Femur (tissue), 1 donor: ENCODE data around the gene GRIFIN.
A peak's percentile ranks its signal among the peaks of the same experiment; 100 is the strongest.

ENCODE experiments used
- DNase-seq: peaks from one replicate; pipeline ENCODE4 v3.0.0-alpha.2; 2017

Gene GRIFIN, protein sequence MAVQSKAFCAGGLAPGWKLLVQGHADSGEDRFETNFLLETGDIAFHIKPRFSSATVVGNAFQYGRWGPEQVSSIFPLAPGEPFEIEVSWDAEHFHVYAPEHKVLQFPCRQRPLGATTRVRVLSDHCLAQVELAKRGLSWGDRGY

DNA sequence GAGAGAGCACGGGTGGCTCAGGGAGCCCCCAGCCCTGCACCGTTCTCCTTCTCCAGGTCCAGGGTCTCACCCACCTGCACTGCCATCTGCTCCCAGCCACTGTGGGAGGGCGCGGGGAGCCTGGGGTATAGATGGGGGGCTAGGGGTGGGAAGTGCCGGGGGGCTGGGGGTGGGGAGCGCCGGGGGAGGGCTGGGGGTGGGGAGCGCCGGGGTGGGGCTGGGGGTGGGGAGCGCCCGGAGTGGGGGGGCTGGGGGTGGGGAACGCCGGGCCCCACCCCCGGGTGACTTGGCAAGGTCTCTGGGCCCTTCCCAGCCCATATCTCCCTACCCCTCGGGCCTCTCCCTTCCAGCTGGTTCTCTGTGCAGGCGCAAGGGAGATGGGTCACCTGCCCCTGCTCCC lies at the start of gene GRIFIN:
TSS of gene GRIFIN (minus strand) at position 101 of the 400 bp plus-strand sequence. CDS start at position 86, 15 bp downstream.
- no peak for DNase-seq

DNA sequence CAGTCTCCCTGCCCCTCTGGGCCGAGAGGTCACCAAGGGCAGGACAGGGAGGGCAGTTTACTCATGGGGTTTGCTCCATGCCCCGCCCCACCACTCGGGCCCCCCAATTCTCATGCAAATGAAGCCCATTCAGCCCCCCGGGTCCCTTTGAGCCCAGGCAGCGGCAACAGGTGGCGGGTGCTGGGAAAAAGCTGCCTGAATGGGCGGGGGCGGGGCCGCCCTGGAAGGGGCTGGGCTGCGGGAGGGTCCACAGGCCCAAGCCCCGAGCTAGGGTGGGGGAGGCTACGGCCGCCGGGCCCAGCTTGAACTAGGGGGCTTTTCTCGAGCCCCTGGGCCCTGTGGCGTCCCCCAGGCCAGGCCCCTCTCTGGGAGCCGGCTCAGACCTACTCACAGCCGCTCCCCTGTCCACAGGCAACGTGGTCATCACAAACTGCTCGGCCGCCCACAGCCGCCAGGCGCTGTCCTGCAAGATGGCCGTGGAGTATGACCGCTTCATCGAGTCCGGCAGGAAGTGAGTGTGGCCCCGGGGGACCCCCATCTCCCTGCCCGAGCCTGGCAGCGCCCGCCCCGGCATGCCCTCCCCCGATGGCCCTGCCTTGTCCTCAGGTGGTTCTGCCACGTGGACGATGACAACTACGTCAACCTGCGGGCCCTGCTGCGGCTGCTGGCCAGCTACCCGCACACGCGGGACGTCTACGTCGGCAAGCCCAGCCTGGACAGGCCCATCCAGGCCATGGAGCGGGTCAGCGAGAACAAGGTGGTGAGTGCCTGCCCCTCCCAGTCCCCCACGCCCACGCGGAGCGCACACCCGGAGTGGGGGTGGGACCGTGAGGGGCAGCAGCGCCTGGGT lies 48.8 kb upstream of the GRIFIN start:
- DNase-seq, result no peak

DNA sequence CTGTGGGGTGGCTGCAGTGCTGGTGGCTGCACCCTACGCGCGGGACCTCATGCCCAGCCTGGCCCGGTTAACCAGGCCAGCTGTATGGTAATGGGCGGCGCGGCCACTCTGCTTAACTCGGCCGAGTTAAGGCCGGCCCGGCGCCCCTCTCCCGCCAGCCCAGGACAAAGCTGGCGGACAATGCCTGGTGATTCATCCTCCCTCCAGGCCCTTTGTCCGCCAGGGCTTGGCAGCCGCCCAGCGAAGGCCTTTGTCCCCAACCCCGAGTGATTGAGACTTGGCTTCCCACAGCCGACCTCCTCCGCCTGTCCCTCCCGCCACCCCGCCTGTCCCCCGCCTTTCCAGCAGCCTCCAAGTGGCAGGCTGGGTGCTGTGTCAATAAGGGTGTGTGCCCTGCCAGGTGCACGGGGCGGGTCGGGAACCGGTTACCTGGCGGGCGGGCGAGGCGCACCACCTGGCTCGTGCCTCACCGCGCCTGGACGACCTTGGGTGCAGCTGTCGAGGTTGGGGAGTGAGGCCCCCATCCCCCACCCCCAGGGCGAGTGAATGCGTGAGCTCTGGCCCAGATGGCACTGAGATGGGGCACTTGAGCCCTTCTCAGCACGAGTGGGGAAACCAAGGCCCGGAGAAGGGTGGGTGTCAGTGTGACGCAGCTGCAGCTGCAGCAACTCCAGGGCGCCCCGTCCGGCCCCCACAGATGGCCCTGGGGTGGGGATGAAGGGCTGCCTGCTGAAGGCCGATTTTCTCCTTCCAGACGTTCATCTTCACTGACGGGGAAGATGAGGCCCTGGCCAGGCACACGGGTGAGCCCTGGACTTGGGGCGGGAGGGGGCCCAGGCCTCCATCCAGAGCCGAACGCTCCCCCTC lies 48.0 kb upstream of the GRIFIN start:
- DNase-seq, result peak; percentile 77

DNA sequence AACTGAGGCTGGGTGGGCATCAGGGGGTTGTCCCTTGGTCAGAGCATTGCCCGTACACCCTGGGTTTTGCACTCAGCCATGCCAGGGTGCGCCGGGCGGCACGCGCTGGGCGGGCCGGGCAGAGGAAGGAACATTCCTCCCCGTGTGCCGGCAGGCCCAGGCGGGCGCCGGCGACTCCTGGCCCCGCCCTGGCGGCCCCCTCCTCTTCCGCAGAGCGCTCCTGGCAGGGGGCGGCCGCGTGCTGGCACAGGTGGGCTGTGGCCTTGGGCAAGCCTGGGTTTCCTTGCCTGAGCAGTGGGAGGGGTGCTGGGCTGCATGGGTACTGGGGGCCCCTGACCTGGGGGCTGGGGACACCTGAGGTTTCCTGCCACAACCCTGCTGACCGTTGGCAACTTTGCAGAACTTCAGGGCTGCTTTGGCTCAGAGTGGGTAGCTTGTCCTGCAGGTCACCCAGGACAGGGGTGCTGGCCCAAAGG lies 47.3 kb upstream of the GRIFIN start:
- no peak for DNase-seq

DNA sequence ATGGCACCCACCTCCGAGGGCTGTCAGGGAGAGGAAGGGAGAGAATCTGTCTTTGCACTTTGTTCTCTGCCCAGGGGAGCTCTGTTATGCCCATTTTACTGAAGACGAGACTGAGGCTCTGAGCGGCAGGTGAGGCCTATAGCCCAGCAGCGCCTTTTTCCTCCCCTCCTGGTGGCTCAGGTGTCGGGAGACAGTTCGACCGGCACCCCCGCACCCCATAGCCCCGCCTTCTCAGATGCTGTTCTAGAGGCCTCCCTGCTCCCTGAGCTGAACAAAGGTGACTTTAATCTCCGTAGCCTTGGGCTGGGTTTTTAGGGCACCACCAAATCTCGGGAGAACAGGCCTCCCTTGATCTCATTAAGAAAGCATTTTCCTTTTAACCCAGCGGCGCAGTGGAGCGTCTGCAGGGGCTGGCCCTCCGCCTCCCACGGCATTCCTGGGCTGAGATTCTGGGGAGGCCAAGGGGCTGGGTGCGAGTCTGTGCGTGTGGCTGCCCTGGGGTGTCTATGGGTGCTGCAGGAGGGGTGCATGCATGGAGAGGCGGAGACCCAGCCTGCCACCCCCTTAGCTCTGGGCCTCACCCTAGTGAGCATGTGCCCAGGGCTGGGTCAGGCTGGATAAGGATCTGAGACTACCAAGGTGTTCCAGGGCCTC lies 46.7 kb upstream of the GRIFIN start:
- no peak for DNase-seq

DNA sequence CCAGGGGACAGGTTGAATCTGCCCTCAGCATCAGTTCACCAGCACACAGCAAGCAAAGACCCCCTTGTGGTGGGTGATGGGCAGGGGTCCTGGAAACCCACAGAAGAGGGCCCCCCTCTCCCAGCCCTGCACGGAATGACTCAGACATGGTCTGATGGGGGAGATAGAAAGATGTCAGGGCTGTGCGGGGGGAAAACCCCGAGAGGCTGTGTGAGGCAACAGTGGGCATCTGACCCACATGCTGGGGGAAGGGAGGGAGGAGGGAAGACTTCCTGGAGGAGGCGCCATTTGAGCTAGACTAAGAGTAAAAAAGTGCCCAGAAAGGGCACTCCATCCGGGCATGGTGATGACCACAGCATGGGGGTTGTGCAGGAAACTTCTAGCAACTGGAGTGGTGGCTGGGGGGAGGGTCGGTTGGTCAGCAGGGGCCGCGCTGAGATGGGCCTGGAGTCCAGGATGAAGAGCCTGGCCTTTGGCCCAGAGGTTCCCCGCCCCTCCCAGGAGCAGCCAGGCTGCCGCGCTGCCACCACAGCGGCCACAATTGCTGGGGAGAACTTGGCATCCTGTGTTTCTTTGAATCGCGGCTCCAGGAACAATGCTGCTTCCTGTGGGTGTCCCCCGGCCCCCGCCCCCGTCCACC lies 45.9 kb upstream of the GRIFIN start:
- DNase-seq, result peak; percentile 80

DNA sequence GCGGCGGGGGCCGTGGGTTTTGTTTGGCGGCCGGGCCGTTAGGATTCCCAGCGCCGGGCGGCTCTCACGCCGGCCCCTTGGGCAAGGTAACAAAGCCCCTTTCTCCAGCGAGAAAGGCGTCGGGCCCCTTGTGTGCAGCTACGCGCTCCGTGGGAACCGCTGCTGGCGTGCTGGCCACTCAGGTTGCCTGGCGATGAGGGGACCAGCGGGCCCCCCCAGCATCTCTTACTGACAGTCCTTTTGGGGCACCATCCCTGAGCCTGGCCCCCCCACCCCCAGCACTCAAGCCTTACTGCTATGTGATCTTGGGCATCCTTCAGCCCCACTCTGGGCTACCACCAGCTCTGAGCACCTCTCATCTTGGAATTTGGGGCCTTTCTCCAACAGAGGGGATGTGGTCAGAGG lies 45.1 kb upstream of the GRIFIN start:
- no peak for DNase-seq

DNA sequence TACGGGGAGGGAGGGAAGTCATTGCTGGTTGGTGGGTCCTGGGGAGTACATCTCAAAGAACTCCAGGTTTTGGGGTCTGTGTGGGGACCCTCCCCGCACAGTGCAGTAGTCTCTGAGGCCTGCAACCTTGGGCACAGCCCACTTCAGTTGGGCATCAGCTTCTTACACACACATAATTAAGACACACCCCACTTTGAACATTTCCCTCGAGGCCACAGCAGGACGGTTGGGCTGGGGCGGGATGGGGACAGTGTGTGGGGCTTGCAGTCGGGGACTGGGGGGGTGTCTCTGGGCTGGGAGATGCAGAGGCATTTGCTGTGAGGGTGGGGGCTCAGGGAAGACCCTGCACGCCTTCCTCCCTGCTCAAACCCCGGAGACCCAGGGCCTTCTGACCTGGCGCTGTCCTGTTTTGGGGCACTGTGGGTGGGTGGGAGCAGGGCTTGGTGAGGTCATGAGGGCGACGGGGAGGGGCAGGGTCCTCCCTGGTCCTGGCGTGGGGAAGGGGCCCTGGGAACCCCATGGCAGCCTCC lies 44.6 kb upstream of the GRIFIN start:
- DNase-seq, result peak; percentile 57

DNA sequence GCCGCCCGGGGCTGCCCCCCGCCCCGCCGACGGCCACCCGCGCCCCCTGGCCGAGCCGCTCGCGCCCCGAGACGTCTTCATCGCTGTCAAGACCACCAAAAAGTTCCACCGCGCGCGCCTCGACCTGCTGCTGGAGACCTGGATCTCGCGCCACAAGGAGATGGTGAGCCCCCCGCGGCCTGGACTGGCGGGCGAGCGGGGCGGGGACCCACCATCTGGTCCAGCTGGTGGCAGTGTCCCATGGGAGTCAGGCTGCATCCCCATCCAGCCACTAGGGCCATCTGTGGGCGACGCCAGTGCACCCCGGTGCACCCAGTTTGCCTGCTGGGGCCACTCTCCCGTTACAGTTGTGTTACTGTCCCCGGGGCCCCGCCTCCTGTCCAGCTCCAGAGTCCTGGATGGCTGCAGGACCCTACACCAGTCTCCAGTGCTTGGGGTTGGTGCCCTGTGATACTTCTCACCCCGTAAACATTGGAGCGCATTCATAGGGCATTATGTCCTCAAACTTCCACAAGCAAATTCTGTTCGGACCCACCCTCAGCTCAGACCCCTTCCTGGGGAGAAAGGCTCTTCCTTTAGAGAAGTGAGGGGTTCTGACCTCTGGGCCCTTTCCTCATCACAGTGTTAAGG lies 44.0 kb upstream of the GRIFIN start:
- no peak for DNase-seq

DNA sequence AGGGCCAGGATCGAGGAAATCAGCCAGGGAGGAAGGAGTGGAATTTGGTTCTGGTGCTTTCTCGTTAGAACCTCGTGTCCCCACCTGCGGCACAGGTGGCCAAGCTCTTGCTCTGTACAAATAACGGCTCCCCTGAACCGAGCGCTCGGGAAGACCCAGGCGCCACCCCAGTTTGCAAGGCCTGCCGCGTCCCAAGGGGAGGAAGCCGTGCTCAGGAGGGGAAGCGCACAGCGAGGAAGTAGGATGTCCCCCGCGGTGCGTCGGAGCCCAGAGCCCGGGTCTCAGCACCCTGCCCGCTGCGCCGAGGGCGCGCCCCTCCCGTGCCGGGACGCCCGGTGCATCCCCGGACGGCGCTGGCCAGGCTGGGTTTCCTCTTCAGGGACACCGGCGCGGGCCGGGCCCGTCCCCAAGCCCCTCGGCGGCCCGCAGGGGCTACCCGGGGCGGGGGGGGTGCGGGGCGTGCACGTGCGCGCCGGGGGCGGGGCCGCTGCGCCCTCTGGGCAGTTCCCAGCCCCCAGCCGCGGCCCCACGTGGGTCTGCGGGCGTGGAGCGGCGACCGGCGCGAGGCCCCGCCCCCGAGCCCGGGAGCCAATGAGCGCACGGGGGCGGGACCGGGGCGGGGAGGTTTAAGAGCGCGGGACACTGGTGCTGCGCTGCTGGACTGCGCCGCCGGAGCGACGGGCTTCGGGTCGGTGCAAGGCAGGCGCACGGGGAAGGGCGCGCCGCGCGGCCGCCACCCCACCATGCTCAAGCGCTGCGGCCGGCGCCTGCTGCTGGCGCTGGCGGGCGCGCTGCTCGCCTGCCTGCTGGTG lies 43.1 kb upstream of the GRIFIN start, which contains the start of gene LFNG:
TSS of gene LFNG (plus strand) at position 656 of the 812 bp plus-strand sequence. CDS start at position 744, 88 bp downstream.
- peak; percentile 91 for DNase-seq

DNA sequence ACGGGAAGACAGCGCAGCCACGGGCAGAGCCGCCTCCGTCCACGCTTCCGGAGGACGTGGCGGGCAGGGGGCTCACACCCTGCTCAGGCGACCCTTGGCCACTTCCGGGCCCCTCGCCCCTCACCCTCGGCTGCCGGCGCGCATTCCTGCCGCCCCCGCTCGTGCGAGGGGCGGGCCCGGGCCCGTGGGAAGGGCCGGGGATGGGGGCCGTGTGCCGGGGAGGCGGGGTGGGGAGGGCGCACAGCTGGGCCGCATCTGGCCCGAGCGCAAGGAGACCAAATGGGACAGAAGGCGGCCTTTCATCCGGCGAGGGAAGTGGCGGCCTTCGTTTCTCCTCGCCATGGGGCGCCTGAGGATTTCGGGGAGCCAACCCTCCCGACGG lies 42.5 kb upstream of the GRIFIN start:
- DNase-seq, result peak; percentile 66

DNA sequence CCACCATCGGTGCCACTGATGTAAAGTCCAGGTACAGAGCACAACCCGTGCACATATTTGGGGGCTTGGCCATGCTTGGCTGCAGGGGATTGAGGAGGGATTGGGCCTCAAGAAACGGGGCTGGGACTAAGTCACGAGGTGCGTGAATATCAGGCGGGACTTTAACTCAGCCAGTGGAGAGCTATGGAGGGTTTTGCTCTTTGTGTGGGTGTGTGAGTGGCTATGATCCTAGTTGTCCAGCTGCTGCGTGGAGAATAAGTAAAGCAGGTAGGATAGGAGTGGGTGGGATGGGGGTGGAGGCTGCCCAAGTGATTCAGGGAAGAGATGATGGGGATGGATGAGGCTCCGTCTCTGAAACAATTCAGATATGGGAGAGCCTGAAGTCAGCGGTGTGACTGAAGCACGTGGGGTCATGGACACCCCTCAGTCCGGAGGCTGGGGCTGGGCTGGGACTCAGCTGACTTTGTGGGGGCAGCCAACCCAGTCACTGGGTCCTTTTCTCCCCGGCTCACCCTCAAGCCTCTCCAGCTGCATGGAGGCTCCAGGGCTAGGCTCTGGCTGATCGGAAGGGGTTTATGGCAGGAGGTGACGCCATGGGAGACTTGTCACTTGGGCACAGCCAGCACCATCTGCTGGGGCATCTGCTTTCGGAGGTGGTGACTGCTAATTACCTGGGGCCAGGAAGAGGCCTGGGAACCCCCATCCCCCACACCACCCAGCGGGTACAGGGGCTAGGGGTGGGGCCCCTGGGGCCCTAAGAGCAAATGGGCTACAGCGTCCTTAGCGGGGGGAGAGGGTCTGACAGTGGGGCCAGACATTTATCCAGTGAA lies 41.7 kb upstream of the GRIFIN start:
- no peak for DNase-seq

DNA sequence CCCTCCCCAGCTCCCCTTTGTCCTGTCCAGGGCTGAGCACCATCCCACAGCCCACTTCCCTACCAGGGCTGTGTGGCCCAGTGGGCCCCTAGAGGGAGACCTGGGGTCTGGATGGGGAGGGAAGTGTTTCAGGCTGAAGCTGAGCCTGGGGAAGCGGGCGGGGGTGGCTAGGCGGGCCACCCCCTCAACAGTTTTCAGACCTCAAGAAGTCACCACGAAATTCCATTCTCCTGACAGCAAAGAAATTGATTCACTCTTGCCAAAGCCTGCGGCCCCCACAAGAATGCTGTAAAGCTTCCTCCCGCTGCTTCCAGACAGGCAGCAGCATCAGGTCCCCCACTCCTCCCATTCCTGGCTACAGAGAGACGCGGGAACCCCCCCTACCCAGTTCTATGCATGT lies 40.8 kb upstream of the GRIFIN start:
- peak; percentile 77 for DNase-seq

DNA sequence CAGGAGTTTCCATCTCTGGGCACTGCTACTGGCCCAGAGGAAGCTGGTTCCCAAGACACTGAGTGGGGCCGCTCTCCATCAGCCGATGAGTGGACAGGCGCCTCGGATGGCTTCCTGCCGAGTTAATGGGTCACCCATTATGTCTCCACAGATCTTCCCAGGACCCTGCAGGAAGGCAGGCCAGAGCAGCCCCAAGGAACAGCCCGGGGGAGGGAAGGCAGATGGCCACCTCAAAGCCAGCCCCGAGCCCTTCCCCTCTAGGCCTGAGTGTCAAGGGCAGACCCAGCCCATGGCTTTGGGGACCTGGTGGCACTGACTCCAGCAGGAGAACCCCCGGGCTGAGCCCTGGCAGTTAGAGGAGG lies 40.0 kb upstream of the GRIFIN start:
- no peak for DNase-seq

DNA sequence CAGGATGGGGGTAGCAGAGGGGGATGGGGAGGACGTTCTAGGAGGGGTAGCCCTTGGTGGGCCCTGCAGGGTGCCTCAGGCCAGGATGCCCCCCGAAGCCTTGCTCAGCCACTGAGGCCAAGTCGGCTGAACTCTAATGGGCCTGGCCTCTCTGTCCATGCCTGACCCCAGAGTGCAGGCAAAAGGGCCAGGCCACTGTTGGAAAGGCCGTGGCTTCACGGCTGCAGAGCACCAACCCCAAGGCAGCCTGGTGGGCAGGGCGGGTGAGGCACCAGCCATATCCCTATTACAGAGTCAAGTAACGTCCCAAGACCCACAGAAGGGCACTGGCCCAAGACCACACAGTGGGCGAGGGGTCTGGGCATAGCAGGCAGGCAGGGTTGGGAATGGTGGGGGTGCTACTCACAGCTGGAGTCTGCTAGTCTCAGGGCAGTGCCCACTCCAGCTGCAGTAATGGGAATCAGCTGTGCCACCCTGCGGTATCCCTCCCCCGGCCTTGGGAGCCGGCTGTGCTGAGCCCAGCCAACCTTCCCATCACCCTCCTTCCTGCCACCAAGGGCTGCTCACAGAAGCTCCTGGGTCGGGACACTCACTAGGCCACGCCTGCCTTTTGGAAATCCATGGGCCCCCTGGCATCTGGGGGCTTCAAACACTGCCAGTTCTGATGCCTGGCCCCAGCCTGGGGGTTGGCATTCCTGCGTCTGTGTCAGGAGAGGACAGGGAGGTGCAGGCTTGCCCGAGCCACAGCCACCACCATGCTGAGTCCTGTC lies 39.4 kb upstream of the GRIFIN start:
- DNase-seq, result peak; percentile 76

DNA sequence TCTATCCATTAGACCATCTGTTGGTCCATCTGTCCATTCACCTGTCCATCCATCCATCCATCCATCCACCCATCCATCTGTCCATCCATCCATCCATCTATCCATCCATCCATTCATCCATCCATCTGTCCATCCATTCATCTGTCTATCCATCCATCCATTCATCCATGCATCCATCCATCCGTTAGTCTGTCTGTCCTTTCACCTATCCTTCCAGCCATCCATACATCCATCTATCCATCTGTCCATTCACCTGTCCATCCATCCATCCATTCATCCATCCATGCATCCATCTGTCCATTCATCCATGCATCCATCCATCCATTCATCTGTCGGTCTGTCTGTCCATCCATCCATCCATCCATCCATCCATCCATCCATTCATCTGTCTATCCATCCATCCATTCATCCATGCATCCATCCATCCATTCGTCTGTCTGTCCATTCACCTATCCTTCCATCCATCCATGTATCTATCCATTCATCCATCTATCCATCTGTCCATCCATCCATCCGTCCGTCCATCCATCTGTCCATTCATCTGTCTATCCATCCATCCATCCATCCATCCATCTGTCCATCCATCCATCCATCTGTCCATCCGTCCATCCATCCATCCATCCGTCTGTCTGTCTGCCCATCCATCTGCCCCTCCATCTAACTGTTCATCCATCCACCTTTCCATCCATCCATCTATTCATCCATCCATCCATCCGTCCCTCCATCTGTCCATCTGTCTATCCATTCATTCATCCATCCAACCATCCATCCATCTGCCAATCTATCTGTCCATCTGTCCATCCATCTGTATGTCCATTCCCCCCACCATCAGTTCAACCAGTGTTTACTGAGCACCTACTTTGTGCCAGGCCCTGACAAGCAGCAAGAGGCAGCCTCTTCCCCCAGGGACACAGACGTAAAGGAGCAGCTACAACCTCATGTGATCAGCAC lies 38.5 kb upstream of the GRIFIN start:
- no peak for DNase-seq

DNA sequence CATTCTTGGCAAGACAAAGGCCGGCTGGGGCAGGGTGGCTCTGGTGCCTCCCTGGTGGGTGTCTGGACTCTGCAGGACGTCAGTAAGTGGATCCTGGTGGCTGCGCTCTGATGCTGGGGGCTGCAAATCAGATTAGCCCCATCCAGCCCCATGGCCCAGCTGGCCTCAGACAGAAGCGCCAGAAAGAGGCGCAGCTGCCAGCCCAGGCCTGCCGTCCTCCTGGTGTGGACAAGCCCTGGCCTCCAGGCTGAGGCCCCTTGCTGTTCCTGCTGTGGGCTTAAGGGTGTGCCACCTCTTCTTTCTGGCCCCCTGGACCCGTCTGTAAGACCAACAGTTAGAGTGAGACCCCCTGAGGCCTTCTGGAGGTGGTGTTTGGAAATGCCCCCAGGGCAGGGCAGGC lies 37.5 kb upstream of the GRIFIN start:
- no peak for DNase-seq

DNA sequence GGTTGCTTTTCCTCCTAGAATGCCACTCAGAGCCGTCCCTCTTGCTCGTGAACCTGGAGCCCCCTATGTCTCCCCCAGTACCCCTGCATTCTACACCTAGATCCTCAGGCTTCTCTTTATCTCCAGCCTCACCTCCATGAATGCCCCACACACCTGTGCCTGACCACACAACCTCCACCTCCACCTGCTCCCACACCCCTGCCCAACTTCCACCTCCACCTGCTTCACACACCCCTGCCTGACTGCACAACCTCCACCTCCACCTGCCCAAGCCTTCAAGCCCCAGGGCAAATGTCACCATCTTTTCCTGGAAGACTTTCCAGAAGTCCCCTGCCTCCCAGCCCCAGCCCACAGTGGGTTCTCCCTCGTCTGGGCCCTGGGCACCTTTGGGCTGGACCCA lies 36.5 kb upstream of the GRIFIN start:
- DNase-seq, result no peak
